Cardiac fibroblast (primary cell): ENCODE results near the gene NOTUM.

ENCODE experiments used
- DNase-seq, 2 donors: peaks; one replicate each; pipeline versions ENCODE4 v3.0.0 to v3.0.0-alpha.2; 2010; ENCODE audit warnings: low read depth in 2 of 2
- H3K4me3 ChIP-seq, 2 donors: replicated peaks in 1 of 2; 1 replicate in 1 of 2; 2 replicates in 1 of 2; pipeline ENCODE4 v1.5.1; 2011; ENCODE audit warnings: low read depth in 2 of 2, low read length in 2 of 2, mild to moderate bottlenecking in 2 of 2, moderate library complexity in 1 of 2
- TF ChIP-seq, protein P1 (sequence below): IDR thresholded peaks from one replicate; pipeline ENCODE4 v1.5.1; 2011; ENCODE audit warnings: low read depth, mild to moderate bottlenecking, low read length, inconsistent platforms

NOTUM gene

DNA sequence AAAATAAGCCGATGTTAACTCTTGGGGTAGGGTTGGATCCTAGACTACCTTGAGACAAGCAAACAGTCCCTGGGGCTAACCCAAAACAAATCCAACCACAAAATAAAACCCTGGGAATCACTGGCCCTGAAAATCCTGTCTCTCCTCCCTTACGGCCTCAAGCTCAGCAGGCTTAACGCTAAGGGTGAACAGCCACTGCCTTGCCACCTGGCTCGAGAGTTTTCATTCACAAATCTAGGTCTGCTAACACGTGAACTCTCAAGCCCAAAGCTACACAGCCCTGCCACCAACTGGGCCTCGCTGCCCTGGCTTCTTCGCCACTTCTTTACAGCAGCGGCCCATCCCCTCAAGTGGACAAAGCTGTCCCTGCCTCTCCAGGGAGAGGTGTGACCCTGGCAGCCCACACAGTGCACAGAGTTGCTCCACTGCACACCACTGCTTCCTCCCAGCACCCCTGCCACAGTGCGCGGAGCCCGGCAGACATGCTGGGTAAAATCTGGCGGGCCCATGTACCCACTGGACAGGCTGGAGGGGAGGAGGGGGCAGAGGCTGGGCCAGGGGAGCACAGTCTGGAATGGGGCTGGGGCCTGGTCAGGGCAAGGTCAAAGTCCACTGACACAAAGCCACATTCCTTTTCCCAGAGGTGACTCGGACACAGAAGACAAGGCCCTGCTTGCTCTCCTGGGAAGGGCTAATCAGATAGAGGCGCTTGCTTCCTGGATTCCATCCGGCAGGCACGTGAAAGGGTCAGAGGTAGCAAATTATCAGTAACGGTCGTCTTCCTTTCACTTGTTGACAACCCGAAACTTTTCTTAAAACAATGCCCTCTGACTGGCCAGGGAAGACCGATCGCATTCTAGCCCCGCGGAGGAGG, 50.8 kb downstream of the NOTUM start:
- DNase-seq = no peak
- H3K4me3 ChIP-seq = peak overlapping the region; percentile 78
- TF ChIP-seq, protein P1, sequence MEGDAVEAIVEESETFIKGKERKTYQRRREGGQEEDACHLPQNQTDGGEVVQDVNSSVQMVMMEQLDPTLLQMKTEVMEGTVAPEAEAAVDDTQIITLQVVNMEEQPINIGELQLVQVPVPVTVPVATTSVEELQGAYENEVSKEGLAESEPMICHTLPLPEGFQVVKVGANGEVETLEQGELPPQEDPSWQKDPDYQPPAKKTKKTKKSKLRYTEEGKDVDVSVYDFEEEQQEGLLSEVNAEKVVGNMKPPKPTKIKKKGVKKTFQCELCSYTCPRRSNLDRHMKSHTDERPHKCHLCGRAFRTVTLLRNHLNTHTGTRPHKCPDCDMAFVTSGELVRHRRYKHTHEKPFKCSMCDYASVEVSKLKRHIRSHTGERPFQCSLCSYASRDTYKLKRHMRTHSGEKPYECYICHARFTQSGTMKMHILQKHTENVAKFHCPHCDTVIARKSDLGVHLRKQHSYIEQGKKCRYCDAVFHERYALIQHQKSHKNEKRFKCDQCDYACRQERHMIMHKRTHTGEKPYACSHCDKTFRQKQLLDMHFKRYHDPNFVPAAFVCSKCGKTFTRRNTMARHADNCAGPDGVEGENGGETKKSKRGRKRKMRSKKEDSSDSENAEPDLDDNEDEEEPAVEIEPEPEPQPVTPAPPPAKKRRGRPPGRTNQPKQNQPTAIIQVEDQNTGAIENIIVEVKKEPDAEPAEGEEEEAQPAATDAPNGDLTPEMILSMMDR = no peak

DNA sequence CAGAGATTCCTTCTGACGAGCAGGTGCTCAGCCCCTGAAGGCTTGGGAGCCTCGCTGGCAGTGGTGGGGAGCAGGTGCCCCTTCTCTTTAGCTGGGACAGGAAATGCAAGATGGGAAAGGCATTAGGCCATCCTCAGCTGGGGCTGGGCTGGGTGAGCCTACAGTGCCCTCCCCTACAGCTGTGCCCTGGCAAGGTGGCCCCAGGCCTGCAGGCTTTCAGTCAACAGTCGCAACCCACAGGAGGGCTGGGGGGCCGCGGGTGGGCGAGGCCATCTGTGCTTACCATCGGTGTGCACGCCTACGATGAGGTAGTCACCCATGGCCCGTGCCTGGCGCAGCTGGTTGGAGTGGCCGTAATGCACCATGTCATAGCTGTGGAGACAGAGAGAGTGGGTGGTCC, 51.8 kb downstream of the NOTUM start:
- TF ChIP-seq, protein P1 = no peak
- H3K4me3 ChIP-seq = no peak overlapping the region
- no peak for DNase-seq

DNA sequence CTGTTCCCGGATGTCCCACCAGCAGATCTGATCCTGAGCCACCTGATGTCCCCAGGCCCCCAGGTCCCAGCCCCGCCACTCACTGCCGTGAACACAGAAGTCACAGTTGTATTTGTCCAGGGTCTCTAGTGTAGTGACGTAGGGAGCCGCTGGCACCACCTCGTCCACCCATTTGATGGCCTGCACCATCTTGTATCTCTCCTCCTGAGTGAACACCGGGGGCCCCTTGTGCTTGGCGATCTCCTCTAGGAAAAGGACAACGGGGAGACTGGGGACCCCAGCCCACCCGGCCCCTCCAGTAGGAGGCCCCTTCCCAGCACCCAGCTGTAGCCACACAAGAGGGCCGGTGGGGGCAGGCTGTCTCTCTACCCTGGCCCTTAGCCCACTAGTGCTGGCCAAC, 52.2 kb downstream of the NOTUM start:
- TF ChIP-seq, protein P1 = no peak
- H3K4me3 ChIP-seq = no peak overlapping the region
- DNase-seq = no peak

DNA sequence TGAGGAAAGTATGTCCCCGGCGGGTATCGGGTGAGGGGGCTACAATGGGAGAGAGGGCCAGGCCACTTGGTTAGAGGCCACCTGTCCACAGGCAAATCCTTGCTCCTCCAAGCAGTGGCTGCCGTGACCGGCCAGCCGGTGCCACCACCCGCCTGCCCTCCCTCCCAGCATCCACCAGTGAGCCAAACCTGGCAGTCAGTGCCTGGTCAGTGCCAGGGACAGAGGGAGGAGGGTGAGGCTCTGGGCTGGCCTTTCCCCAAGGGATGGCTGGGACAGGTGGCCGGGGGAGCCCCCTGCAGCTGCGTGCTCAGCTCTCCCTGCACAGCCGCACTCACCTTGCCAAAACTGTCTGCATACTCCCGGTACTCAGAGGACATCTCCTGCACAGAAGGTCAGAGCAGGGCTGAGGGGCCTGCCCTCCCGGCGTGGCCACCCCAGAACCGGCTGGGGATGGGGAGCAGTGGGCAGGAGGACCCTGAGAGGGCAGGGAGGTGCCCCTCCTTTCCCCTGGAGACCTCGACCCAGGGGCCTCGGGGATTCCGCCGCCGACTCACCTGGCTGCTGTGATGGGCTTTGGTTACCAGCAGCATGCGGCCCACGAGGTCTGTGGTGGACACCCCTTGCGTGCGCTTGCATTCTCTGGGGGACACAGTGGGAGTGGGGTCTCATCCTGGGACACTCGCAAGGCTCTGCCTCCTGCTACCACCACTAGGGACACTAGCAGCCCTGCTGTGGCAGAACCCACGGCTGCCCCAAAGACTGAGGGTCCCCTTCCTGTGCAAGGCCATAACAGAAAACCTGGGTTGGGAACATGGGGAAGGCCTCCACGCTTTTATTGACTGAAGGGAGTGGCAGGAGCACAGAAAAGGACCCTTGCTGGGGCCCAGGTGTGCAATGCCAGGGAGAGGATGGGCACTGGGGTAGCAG, 53.5 kb downstream of the NOTUM start:
- TF ChIP-seq, protein P1 = peak; percentile 4
- DNase-seq = no peak
- no peak overlapping the region for H3K4me3 ChIP-seq

DNA sequence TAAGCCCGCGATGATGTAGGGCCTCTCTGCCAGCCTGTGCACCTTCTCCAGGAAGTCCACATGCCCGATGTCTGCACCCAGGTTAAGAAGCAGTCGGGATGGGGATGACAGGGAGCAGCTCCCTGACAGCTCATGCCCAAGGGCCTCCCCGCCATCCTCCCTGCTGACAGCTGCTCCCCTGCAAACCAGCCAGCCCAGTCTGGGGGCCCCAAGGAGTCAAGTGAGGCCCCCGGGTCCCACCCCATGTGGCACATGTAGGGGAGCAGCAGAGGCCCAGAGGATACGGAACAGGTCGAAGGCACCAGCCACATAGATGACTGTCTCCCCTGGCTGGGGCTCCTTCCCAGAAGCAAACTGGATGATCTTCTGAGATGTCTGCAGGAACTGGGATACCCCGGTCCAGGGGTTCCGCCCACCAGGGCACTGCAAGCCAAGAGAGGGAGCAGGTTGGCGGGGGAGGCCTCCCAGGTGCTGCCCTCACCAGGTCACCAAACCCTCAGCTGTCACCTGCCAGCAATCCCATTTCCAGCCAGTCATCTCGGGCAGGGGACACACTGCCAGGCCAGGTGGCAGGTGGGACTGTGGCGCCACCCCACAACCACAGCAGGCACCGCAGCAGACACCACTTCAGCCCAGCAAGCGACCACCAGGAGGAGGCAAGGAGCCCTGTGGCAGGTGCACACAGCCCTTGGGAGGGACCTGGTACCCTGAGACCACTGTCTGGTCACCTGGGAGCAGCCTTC, 54.3 kb downstream of the NOTUM start:
- TF ChIP-seq, protein P1 = no peak
- no peak for DNase-seq
- H3K4me3 ChIP-seq = no peak overlapping the region

DNA sequence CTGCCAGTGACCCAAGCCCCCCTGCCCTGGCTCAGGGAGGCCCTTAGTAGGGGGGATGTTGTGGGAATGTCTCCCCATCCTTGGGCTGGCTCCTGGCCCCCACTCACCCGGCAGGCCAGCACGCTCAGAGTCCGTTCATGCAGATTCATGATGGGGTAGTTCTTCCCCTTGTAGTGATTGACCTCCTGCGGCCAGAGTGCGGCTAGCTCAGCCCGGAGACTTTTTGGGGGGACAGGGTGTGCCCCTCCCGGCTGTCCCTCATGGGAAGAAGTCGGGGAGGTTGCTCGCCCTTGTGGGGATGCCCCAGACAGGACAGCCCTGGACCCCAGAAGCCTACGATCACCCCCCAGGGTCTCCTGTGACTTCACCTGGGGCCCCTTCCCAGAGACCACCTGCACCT, 55.0 kb downstream of the NOTUM start:
- TF ChIP-seq, protein P1 = no peak
- H3K4me3 ChIP-seq = no peak overlapping the region
- DNase-seq = no peak
